ENCODE results near the gene SIL1.
"Not testable (repeated sequence)": the region's sequence is repeated elsewhere in the genome, so short reads cannot be mapped to it uniquely, and the experiment has no call there.

Gene SIL1

GRCh38 chr5:139105621-139106071 lies 92.5 kb downstream of the SIL1 start:
- no peak for DNase-seq (ENCODE audit: low spot score)

- DNase-seq (ENCODE audit: low spot score) = no peak
Observed at GRCh38 chr5:139104577-139105276, 93.4 kb downstream of the SIL1 start.

GRCh38 chr5:139103762-139104161 lies 94.4 kb downstream of the SIL1 start:
- no peak for DNase-seq (ENCODE audit: low spot score)

- DNase-seq (ENCODE audit: low spot score) = no peak
Observed at GRCh38 chr5:139100825-139101224, 97.3 kb downstream of the SIL1 start.

- DNase-seq (ENCODE audit: low spot score) = no peak
Observed at GRCh38 chr5:139094154-139095131, 103.7 kb downstream of the SIL1 start.

- DNase-seq (ENCODE audit: low spot score) = no peak
Observed at GRCh38 chr5:139092741-139093343, 105.3 kb downstream of the SIL1 start.

GRCh38 chr5:139091439-139092156 lies 106.6 kb downstream of the SIL1 start:
- no peak for DNase-seq (ENCODE audit: low spot score)

GRCh38 chr5:139090581-139090980 lies 107.6 kb downstream of the SIL1 start:
- no peak for DNase-seq (ENCODE audit: low spot score)

- DNase-seq (ENCODE audit: low spot score) = no peak
Observed at GRCh38 chr5:139088024-139088423, 110.1 kb downstream of the SIL1 start.

GRCh38 chr5:139082813-139083498 lies 115.2 kb downstream of the SIL1 start:
- DNase-seq (ENCODE audit: low spot score) = no peak

- no peak for DNase-seq (ENCODE audit: low spot score)
Observed at GRCh38 chr5:139079991-139080610, 118.1 kb downstream of the SIL1 start.

- DNase-seq (ENCODE audit: low spot score) = no peak
Observed at GRCh38 chr5:139079225-139079990, 118.8 kb downstream of the SIL1 start.

- no peak for DNase-seq (ENCODE audit: low spot score)
Observed at GRCh38 chr5:139078345-139078744, 119.8 kb downstream of the SIL1 start.

- no peak for DNase-seq (ENCODE audit: low spot score)
Observed at GRCh38 chr5:139077899-139078298, 120.3 kb downstream of the SIL1 start.

GRCh38 chr5:139076111-139076510 lies 122.1 kb downstream of the SIL1 start:
- no peak for DNase-seq (ENCODE audit: low spot score)

GRCh38 chr5:139075066-139076050 lies 122.8 kb downstream of the SIL1 start:
- no peak for DNase-seq (ENCODE audit: low spot score)

GRCh38 chr5:139073956-139074355 lies 124.2 kb downstream of the SIL1 start:
- not testable (repeated sequence) for DNase-seq (ENCODE audit: low spot score)

- no peak for DNase-seq (ENCODE audit: low spot score)
Observed at GRCh38 chr5:139068494-139069151, 129.5 kb downstream of the SIL1 start.
